ENCODE data around the gene SLC35B2.

- no peak for TF ChIP-seq POLR2AphosphoS5 (IDR thresholded peaks at IDR 0.05; ENCODE audit: low read depth, low read length)
- no peak; the same call in 1 of the 2 replicates for TF ChIP-seq SIN3A (IDR thresholded peaks at IDR 0.05; ENCODE audit: borderline replicate concordance, insufficient read depth, low read length)
- no peak for TF ChIP-seq REST (IDR thresholded peaks at IDR 0.05; ENCODE audit: insufficient read depth in 1 of 2, low read depth in 2 of 2, low read length in 2 of 2)
- peak; percentile 49; the same call in 1 of the 2 replicates for TF ChIP-seq TAF1 (IDR thresholded peaks at IDR 0.05; ENCODE audit: borderline replicate concordance, insufficient read depth, low read length)
- no peak for TF ChIP-seq FOXP2 (optimal IDR thresholded peaks at IDR 0.05; ENCODE audit: borderline replicate concordance, extremely low read depth, extremely low read length, insufficient read depth)
Measured at GRCh38 chr6:44264154-44265006, 7.1 kb upstream of the SLC35B2 start.

Measured in PFSK-1 (cell line).